Astrocyte of the spinal cord (primary cell): ENCODE measurements around the gene HSPA12A.

ENCODE experiments used
- DNase-seq: peaks from one replicate; pipeline ENCODE4 v3.0.0; 2011; ENCODE audit warnings: low read depth, low spot score
- H3K4me3 ChIP-seq: 2 replicates; pipeline ENCODE4 v1.5.1; 2011; ENCODE audit warnings: low read depth, mild to moderate bottlenecking, low read length, moderate library complexity
- in situ Hi-C: cut with HindIII; loops from 2 replicates; pipeline ENCODE4 v1.10.0; 2017; ENCODE audit warnings: low sequenced_read_pairs
- TF ChIP-seq, protein P1 (sequence below): IDR thresholded peaks from 2 replicates; pipeline ENCODE4 v1.5.1; 2012; ENCODE audit warnings: low read depth, mild to moderate bottlenecking, low read length, inconsistent platforms

The HSPA12A gene

DNA sequence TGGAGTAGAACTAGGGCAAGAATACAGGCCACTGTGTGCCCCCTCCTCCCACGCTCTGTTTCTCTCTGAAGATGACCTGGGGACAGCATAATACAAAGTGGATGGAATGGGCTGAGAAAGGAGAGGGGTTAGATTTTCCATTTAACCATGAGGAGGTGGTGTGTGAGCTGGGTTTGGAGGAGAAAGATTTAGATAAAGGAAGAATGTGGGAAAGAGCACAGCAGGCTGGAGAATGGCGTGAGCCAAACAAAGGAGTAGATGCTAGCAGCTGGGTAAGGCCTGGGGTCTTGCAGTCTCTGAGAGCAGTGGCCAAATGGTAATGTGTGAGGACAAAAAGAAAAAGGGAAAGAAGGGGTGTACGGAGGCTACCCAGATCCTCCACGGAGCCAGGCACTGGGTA, 113.0 kb downstream of the HSPA12A start:
- in situ Hi-C loops: no loop called here
- TF ChIP-seq, protein P1, sequence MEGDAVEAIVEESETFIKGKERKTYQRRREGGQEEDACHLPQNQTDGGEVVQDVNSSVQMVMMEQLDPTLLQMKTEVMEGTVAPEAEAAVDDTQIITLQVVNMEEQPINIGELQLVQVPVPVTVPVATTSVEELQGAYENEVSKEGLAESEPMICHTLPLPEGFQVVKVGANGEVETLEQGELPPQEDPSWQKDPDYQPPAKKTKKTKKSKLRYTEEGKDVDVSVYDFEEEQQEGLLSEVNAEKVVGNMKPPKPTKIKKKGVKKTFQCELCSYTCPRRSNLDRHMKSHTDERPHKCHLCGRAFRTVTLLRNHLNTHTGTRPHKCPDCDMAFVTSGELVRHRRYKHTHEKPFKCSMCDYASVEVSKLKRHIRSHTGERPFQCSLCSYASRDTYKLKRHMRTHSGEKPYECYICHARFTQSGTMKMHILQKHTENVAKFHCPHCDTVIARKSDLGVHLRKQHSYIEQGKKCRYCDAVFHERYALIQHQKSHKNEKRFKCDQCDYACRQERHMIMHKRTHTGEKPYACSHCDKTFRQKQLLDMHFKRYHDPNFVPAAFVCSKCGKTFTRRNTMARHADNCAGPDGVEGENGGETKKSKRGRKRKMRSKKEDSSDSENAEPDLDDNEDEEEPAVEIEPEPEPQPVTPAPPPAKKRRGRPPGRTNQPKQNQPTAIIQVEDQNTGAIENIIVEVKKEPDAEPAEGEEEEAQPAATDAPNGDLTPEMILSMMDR: no peak
- no peak overlapping the region for H3K4me3 ChIP-seq
- no peak for DNase-seq

DNA sequence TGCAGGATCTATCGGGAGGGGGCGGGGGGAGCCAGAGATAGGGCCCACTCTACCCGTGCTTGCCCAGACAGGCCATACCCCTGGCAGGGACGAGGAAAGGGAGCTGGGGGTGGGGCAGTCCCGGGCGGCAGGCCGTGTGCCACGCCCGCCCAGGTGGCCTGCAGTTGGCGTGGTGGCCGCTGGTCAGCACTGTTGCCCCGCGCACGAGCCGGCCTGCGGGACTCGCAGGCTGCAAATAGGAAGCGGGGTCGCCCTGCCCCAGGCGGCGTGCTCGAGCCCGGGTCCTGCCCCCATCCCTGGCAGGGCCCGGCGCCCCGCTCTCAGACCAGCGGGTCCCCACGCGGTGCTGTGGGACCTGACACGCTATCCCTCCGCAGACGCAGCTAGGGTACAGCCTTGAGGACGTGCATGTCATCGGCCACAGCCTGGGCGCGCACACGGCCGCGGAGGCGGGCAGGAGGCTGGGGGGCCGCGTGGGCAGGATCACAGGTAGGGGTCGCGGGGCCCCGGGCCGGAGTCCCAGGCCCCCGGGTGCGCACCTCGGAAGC, 114.9 kb downstream of the HSPA12A start:
- TF ChIP-seq, protein P1: no peak
- H3K4me3 ChIP-seq: no peak overlapping the region
- no peak for DNase-seq
- in situ Hi-C loops: no loop called here

DNA sequence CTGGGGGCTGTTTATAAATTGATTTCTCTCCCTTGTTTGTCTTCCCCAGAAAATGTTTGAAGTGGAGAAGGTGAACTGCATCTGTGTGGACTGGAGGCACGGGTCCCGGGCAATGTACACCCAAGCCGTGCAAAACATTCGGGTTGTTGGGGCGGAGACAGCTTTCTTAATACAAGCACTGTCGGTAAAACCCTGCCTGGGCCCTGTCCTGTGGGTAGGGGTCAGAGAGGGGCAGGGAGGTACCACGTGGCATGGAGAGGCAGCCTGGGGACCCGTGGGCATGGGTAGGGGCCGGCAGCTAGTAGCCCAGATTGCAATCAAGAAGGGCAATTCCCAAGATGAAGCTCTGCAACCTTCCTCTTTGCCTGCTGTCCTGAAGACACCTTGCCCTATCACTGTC, 115.6 kb downstream of the HSPA12A start:
- in situ Hi-C loops: no loop called here
- no peak for DNase-seq
- no peak overlapping the region for H3K4me3 ChIP-seq
- TF ChIP-seq, protein P1: no peak

DNA sequence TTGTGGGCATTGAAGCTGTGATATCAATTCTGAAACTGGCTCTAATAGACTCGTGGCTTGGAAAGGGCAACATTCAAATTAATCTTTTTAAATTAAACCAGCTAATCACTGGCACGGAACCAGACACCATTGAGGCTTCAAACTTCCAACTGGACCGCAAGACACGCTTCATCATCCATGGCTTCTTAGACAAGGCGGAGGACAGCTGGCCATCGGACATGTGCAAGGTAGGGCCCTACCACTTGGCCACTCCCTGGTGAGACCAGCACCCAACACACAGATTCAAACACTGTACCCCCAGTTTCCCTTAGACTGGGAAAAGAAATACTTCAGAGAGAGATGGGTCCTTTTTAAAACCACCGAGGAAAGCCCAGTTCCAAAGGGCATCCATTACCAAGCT, 116.5 kb downstream of the HSPA12A start:
- in situ Hi-C loops: no loop called here
- H3K4me3 ChIP-seq: no peak overlapping the region
- TF ChIP-seq, protein P1: no peak
- no peak for DNase-seq

DNA sequence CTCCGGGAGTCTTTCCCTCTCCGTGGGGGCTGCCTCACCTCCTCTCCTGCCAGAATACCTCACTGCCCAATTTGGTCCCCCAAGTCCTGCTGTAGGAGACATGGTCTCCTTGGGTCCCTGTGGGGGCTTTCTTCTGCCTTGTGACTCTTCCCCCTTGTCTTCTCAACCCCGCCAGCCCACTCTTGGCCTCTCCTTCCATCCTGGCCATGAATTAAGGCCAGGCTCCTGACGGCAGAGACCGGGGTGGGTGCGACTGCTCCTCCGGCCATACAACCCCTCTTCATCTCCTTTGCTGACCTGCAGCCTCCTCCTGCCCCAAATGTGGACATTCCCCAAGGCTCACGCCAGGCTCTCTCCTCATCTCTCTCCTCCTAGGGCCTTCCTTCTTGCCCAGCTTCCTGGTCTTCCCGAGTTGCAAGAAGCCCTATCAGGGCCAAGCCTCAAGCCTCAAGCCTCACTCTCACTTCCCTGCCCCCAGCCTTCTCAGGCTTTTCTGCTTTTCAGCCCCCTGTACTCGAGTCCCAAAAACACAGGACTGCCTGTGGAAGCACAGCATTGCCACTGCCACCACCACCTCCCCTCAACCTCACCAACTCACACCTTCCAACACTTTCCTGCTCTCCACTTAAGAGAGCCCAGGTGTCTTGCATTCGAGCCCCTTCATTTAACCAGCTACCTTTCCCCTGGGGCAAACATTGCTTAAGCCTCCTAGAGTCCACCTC, 120.3 kb downstream of the HSPA12A start:
- no peak for DNase-seq
- no peak overlapping the region for H3K4me3 ChIP-seq
- in situ Hi-C loops: no loop called here
- TF ChIP-seq, protein P1: no peak

DNA sequence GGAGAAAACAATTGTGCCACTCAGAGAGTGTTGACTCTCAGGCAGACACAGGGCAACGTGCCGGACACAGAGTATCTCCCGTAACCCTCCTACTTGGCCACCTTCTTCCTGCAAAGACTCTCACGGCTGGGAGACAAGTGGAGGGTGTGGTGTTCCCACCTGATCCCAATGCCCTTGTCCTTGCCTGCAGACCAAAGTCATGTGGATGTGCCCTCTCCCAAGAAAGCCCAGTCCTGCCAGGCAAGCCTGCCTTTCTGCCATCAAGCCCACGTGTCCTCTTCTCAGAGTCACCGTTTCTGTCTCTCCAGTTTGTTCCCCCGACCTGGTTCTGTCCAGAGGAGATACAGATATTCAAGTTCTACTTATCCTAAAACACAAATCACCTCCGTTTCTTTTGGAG, 120.9 kb downstream of the HSPA12A start:
- DNase-seq: no peak
- H3K4me3 ChIP-seq: no peak overlapping the region
- in situ Hi-C loops: no loop called here
- TF ChIP-seq, protein P1: no peak
